ENCODE results near the gene ZNF512. TPM values are rescaled to one million over a fixed set of nuclear protein-coding genes. Genes with fewer than 3 reads are reported as not detected.
A peak's percentile ranks its signal among the peaks of the same experiment; 100 is the strongest.
"Not testable (repeated sequence)": the region's sequence is repeated elsewhere in the genome, so short reads cannot be mapped to it uniquely, and the experiment has no call there.

The ZNF512 gene
- total and polyA plus RNA-seq, 9 of the 15 experiments (the other 6 are each of a cell fraction or from before 2014, with no cell fraction given): 24.7 to 101 (median 65.9) TPM

DNA sequence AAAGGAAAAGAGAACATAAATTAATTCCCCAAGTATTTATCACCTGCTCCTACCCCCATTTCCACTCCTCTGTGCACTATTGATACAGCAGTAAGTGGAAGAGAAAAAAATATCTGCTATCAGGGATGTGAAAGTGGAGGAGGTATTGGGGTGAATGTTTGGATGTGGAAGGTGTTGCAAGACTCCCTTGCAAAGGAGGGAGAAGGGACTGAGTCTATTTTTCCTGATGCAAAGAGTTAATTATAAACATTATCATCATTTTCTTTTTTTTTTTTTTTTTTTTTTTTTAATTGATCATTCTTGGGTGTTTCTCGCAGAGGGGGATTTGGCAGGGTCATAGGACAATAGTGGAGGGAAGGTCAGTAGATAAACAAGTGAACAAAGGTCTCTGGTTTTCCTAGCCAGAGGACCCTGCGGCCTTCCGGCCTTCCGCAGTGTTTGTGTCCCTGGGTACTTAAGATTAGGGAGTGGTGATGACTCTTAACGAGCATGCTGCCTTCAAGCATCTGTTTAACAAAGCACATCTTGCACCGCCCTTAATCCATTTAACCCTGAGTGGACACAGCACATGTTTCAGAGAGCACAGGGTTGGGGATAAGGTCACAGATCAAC, 43.9 kb upstream of the ZNF512 start:
- in situ Hi-C loops (cut with MboI); CTCF ChIA-PET (ENCODE audit: low intra/inter-chr PET ratio); FAIRE-seq; BruUV-seq (replicated peaks); H3K79me2 ChIP-seq (ENCODE audit: control insufficient read depth, insufficient read depth, low read length); H4K20me1 ChIP-seq (replicated peaks; ENCODE audit: control insufficient read depth, insufficient read depth, low read length); H3K27me3 ChIP-seq (ENCODE audit: control insufficient read depth in 2 of 2, insufficient read depth in 2 of 2, low read length in 2 of 2); H3K9me1 ChIP-seq (ENCODE audit: control insufficient read depth, insufficient read depth, low read length); H3K4me3 ChIP-seq; H3K9me3 ChIP-seq (replicated peaks; ENCODE audit: control insufficient read depth, insufficient read depth, low read depth, low read length); H2AFZ ChIP-seq (ENCODE audit: low read depth, low read length); H3K36me3 ChIP-seq (ENCODE audit: control insufficient read depth, insufficient read depth, low read length); TF ChIP-seq ATF1 (CRISPR knock-in tag; IDR thresholded peaks at IDR 0.05): not testable (repeated sequence)
- 0% methylated on average over 1 of the region's 6 CpGs for WGBS (ENCODE audit: insufficient coverage, low coverage, missing lambda C conversion rate)
- H3K27ac ChIP-seq (ENCODE audit: extremely low read depth, low read depth, low read length): peak overlapping the region; percentile 71; the same call in 2 of the 3 replicates
- H3K4me2 ChIP-seq (ENCODE audit: insufficient read depth, low read length): peak overlapping the region; percentile 25; the same call in 1 of the 2 replicates
- intact Hi-C loops (cut with micrococcal nuclease): loop anchor here (5.0 kb wide), 1 partner anchor 43 kb away; the partner anchor contains the start of gene ZNF512
- POLR2A ChIA-PET: interaction anchor here (0.7 kb wide), 1 partner anchor 95 kb away, joined by 3 read pairs; no protein-coding TSS in a partner anchor
- peak; percentile 59 for ATAC-seq
- peak overlapping the region in 1 of 2 experiments; percentile 34; a peak in 1 of 4 replicates for H3K9ac ChIP-seq (ENCODE audit: insufficient read depth in 1 of 2, low read depth in 2 of 2, low read length in 2 of 2)
- peak in 2 of 4 experiments; percentile 24 to 25 for DNase-seq (ENCODE audit: extremely low read depth in 1 of 4, low spot score in 3 of 4)
- H3K4me1 ChIP-seq (replicated peaks in 1 of 2; ENCODE audit: control insufficient read depth in 2 of 2, insufficient read depth in 2 of 2, low read length in 2 of 2): peaks cover 19 to 21% of the 10 kb centered on the region in 2 experiments
- TF ChIP-seq MTA2 (IDR thresholded peaks at IDR 0.05; ENCODE audit: low read depth): peak; percentile 42; the same call in 1 of the 2 replicates
- 0 out of 2 replicates have a peak, but pooled peaks have one; percentile 42 for TF ChIP-seq ATF1 (tag; IDR thresholded peaks at IDR 0.05)
- TF ChIP-seq TCF3 (CRISPR knock-in tag; IDR thresholded peaks at IDR 0.05): peak; percentile 64
- peak; percentile 37; the same call in 1 of the 2 replicates for TF ChIP-seq NFIC (IDR thresholded peaks at IDR 0.05)
- TF ChIP-seq, protein P1, sequence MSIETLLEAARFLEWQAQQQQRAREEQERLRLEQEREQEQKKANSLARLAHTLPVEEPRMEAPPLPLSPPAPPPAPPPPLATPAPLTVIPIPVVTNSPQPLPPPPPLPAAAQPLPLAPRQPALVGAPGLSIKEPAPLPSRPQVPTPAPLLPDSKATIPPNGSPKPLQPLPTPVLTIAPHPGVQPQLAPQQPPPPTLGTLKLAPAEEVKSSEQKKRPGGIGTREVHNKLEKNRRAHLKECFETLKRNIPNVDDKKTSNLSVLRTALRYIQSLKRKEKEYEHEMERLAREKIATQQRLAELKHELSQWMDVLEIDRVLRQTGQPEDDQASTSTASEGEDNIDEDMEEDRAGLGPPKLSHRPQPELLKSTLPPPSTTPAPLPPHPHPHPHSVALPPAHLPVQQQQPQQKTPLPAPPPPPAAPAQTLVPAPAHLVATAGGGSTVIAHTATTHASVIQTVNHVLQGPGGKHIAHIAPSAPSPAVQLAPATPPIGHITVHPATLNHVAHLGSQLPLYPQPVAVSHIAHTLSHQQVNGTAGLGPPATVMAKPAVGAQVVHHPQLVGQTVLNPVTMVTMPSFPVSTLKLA (conservative IDR thresholded peaks at IDR 0.05): peak; percentile 52 to 69; a peak in 3 of 4 replicates
- TF ChIP-seq CEBPB (tag; IDR thresholded peaks at IDR 0.05): peak; percentile 74
- TF ChIP-seq ARID1B (IDR thresholded peaks at IDR 0.05): peak; percentile 86
- peak; percentile 77 for TF ChIP-seq SMARCA4 (IDR thresholded peaks at IDR 0.05)
- TF ChIP-seq MEIS2 (IDR thresholded peaks at IDR 0.05; ENCODE audit: partially characterized antibody): peak; percentile 12
- 0 out of 2 replicates have a peak, but pooled peaks have one; percentile 46 for TF ChIP-seq CXXC5 (CRISPR knock-in tag; IDR thresholded peaks at IDR 0.05)
- TF ChIP-seq ZNF316 (IDR thresholded peaks at IDR 0.05): 0 out of 2 replicates have a peak, but pooled peaks have one; percentile 9
- peak; percentile 48 to 50; a peak in 2 of 4 replicates for TF ChIP-seq FOXK2 (conservative IDR thresholded peaks at IDR 0.05 in 1 of 2, IDR thresholded peaks at IDR 0.05 in 1 of 2; ENCODE audit: low read depth in 2 of 2)
- peak; percentile 42; the same call in 1 of the 2 replicates for TF ChIP-seq CTBP1 (IDR thresholded peaks at IDR 0.05; ENCODE audit: borderline replicate concordance)
- TF ChIP-seq TRIM24 (IDR thresholded peaks at IDR 0.05): peak; percentile 12 to 62; a peak in 2 of 4 replicates
- TF ChIP-seq, protein P2, sequence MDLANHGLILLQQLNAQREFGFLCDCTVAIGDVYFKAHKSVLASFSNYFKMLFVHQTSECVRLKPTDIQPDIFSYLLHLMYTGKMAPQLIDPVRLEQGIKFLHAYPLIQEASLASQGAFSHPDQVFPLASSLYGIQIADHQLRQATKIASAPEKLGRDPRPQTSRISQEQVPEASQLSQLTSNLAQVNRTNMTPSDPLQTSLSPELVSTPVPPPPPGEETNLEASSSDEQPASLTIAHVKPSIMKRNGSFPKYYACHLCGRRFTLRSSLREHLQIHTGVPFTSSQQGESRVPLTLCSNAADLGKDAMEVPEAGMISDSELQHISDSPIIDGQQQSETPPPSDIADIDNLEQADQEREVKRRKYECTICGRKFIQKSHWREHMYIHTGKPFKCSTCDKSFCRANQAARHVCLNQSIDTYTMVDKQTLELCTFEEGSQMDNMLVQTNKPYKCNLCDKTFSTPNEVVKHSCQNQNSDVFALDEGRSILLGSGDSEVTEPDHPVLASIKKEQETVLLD (IDR thresholded peaks at IDR 0.05): 0 out of 2 replicates have a peak, but pooled peaks have one; percentile 37
- peak; percentile 87 for TF ChIP-seq DPF2 (IDR thresholded peaks at IDR 0.05)
- TF ChIP-seq CBFA2T2 (conservative IDR thresholded peaks at IDR 0.05): peak; percentile 83
- TF ChIP-seq LARP7 (IDR thresholded peaks at IDR 0.05): 0 out of 2 replicates have a peak, but pooled peaks have one; percentile 10
- peak; percentile 91 for TF ChIP-seq SOX6 (IDR thresholded peaks at IDR 0.05)
- TF ChIP-seq SMARCE1 (IDR thresholded peaks at IDR 0.05): peak; percentile 68; the same call in 1 of the 2 replicates
- peak; percentile 57 for TF ChIP-seq L3MBTL2 (IDR thresholded peaks at IDR 0.05)
- peak; percentile 62 for TF ChIP-seq ETV1 (tag; conservative IDR thresholded peaks at IDR 0.05; ENCODE audit: low read depth)
- peak; percentile 20; the same call in 1 of the 2 replicates for TF ChIP-seq SMAD4 (CRISPR knock-in tag; conservative IDR thresholded peaks at IDR 0.05)

All from K562 (cell line).